Central memory CD8-positive, alpha-beta T cell (primary cell): ENCODE measurements around the gene QRFPR.

Experiments
- ATAC-seq: fragments of 150-1000 bp; cut with Tn5 transposase; replicated peaks from 2 replicates; pipeline ENCODE4 v1.10.0; 2022; ENCODE audit warnings: mild to moderate bottlenecking, moderate FRiP score, moderate number of reproducible peaks; ENCODE audit not compliant: poor library complexity, severe bottlenecking; ENCODE audit errors: extremely low read depth
- DNase-seq, 2 donors: peaks; one replicate each; pipeline ENCODE4 v3.0.0; 2021; ENCODE audit warnings: low spot score in 2 of 2
- H3K27ac Mint-ChIP-seq: one replicate; pipeline ENCODE4 v1.8.0; 2022; ENCODE audit warnings: low read depth, mild to moderate bottlenecking, moderate library complexity, mixed read lengths
- H3K27me3 Mint-ChIP-seq: one replicate; pipeline ENCODE4 v1.8.0; 2022; ENCODE audit warnings: mixed read lengths
- H3K36me3 Mint-ChIP-seq: one replicate; pipeline ENCODE4 v1.8.0; 2022; ENCODE audit warnings: mild to moderate bottlenecking, moderate library complexity, mixed read lengths; ENCODE audit not compliant: insufficient read depth
- H3K4me1 Mint-ChIP-seq: one replicate; pipeline ENCODE4 v1.8.0; 2022; ENCODE audit warnings: mixed read lengths
- H3K4me3 Mint-ChIP-seq: one replicate; pipeline ENCODE4 v1.8.0; 2022; ENCODE audit warnings: mild to moderate bottlenecking, moderate library complexity, mixed read lengths
- H3K9me3 Mint-ChIP-seq: one replicate; pipeline ENCODE4 v1.8.0; 2022; ENCODE audit warnings: mixed read lengths

QRFPR gene

GRCh38 chr4:121376097-121376496, 4.7 kb downstream of the QRFPR start:
- Mint-ChIP-seq H3K27ac (no peak overlapping the region), H3K4me3 (no peak overlapping the region), H3K36me3 (peaks cover 4% of the 10 kb centered on the region), H3K9me3 (no peaks in the 10 kb centered on the region), H3K4me1 (peaks cover 8% of the 10 kb centered on the region), H3K27me3 (peaks cover 65% of the 10 kb centered on the region)
- DNase-seq (no peak), ATAC-seq (no peak)

- no peak for DNase-seq
- H3K9me3 Mint-ChIP-seq = no peaks in the 10 kb centered on the region
- no peak for ATAC-seq
- no peak overlapping the region for H3K27ac Mint-ChIP-seq
- peaks cover 4% of the 10 kb centered on the region for H3K36me3 Mint-ChIP-seq
- H3K27me3 Mint-ChIP-seq = peaks cover 60% of the 10 kb centered on the region
- no peak overlapping the region for H3K4me3 Mint-ChIP-seq
- H3K4me1 Mint-ChIP-seq = peaks cover 6% of the 10 kb centered on the region
Measured at GRCh38 chr4:121375262-121375661, 5.6 kb downstream of the QRFPR start.

- Mint-ChIP-seq H3K9me3 (no peaks in the 10 kb centered on the region), H3K36me3 (peaks cover 2% of the 10 kb centered on the region), H3K4me3 (no peak overlapping the region), H3K27ac (no peak overlapping the region), H3K27me3 (peaks cover 45% of the 10 kb centered on the region), H3K4me1 (no peaks in the 10 kb centered on the region)
- ATAC-seq = no peak
- no peak for DNase-seq
Measured at GRCh38 chr4:121373841-121374240, 7.0 kb downstream of the QRFPR start.

- DNase-seq = no peak
- H3K4me1 Mint-ChIP-seq = no peaks in the 10 kb centered on the region
- no peaks in the 10 kb centered on the region for H3K9me3 Mint-ChIP-seq
- no peak overlapping the region for H3K4me3 Mint-ChIP-seq
- H3K27ac Mint-ChIP-seq = no peak overlapping the region
- ATAC-seq = no peak
- H3K36me3 Mint-ChIP-seq = peaks cover 2% of the 10 kb centered on the region
- peaks cover 21% of the 10 kb centered on the region for H3K27me3 Mint-ChIP-seq
Measured at GRCh38 chr4:121370729-121371325, 10.0 kb downstream of the QRFPR start.

GRCh38 chr4:121360495-121360894, 20.3 kb downstream of the QRFPR start:
- peaks cover 36% of the 10 kb centered on the region for H3K27me3 Mint-ChIP-seq
- H3K9me3 Mint-ChIP-seq = peaks cover under 1% of the 10 kb centered on the region
- H3K27ac Mint-ChIP-seq = no peak overlapping the region
- H3K4me3 Mint-ChIP-seq = no peak overlapping the region
- no peak for DNase-seq
- no peak for ATAC-seq
- no peaks in the 10 kb centered on the region for H3K36me3 Mint-ChIP-seq
- H3K4me1 Mint-ChIP-seq = no peaks in the 10 kb centered on the region

GRCh38 chr4:121358473-121358872, 22.3 kb downstream of the QRFPR start:
- Mint-ChIP-seq H3K4me1 (no peaks in the 10 kb centered on the region), H3K36me3 (no peaks in the 10 kb centered on the region), H3K27me3 (peaks cover 56% of the 10 kb centered on the region), H3K27ac (no peak overlapping the region), H3K9me3 (peaks cover 8% of the 10 kb centered on the region), H3K4me3 (no peak overlapping the region)
- ATAC-seq = no peak
- DNase-seq = no peak

GRCh38 chr4:121353213-121353612, 27.6 kb downstream of the QRFPR start:
- Mint-ChIP-seq H3K4me3 (no peak overlapping the region), H3K4me1 (no peaks in the 10 kb centered on the region), H3K9me3 (peaks cover 13% of the 10 kb centered on the region), H3K36me3 (no peaks in the 10 kb centered on the region), H3K27me3 (peaks cover 76% of the 10 kb centered on the region), H3K27ac (no peak overlapping the region)
- no peak for ATAC-seq
- no peak for DNase-seq

GRCh38 chr4:121344098-121344497, 36.7 kb downstream of the QRFPR start:
- no peaks in the 10 kb centered on the region for H3K36me3 Mint-ChIP-seq
- H3K4me1 Mint-ChIP-seq = no peaks in the 10 kb centered on the region
- no peak overlapping the region for H3K4me3 Mint-ChIP-seq
- H3K9me3 Mint-ChIP-seq = no peaks in the 10 kb centered on the region
- H3K27ac Mint-ChIP-seq = no peak overlapping the region
- ATAC-seq = no peak
- no peak for DNase-seq
- peaks cover 25% of the 10 kb centered on the region for H3K27me3 Mint-ChIP-seq

GRCh38 chr4:121340247-121340646, 40.6 kb downstream of the QRFPR start:
- peaks cover 8% of the 10 kb centered on the region for H3K27me3 Mint-ChIP-seq
- no peak overlapping the region for H3K27ac Mint-ChIP-seq
- DNase-seq (no peak), ATAC-seq (no peak)
- no peak overlapping the region for H3K4me3 Mint-ChIP-seq
- H3K4me1 Mint-ChIP-seq = no peaks in the 10 kb centered on the region
- no peaks in the 10 kb centered on the region for H3K9me3 Mint-ChIP-seq
- H3K36me3 Mint-ChIP-seq = no peaks in the 10 kb centered on the region

GRCh38 chr4:121339824-121340223, 41.0 kb downstream of the QRFPR start:
- DNase-seq (no peak), ATAC-seq (no peak)
- Mint-ChIP-seq H3K27ac (no peak overlapping the region), H3K4me3 (no peak overlapping the region), H3K4me1 (no peaks in the 10 kb centered on the region), H3K9me3 (no peaks in the 10 kb centered on the region), H3K36me3 (no peaks in the 10 kb centered on the region), H3K27me3 (peaks cover 4% of the 10 kb centered on the region)

GRCh38 chr4:121339307-121339706, 41.5 kb downstream of the QRFPR start:
- DNase-seq = no peak
- ATAC-seq = no peak
- Mint-ChIP-seq H3K9me3 (no peaks in the 10 kb centered on the region), H3K36me3 (no peaks in the 10 kb centered on the region), H3K27ac (no peak overlapping the region), H3K4me1 (no peaks in the 10 kb centered on the region), H3K27me3 (no peaks in the 10 kb centered on the region), H3K4me3 (no peak overlapping the region)

- H3K27ac Mint-ChIP-seq = no peak overlapping the region
- no peaks in the 10 kb centered on the region for H3K27me3 Mint-ChIP-seq
- no peaks in the 10 kb centered on the region for H3K4me1 Mint-ChIP-seq
- ATAC-seq (no peak), DNase-seq (no peak)
- H3K9me3 Mint-ChIP-seq = no peaks in the 10 kb centered on the region
- H3K4me3 Mint-ChIP-seq = no peak overlapping the region
- no peaks in the 10 kb centered on the region for H3K36me3 Mint-ChIP-seq
Measured at GRCh38 chr4:121338518-121338917, 42.3 kb downstream of the QRFPR start.

GRCh38 chr4:121336706-121337105, 44.1 kb downstream of the QRFPR start:
- no peak overlapping the region for H3K4me3 Mint-ChIP-seq
- no peaks in the 10 kb centered on the region for H3K36me3 Mint-ChIP-seq
- DNase-seq (no peak), ATAC-seq (no peak)
- H3K4me1 Mint-ChIP-seq = no peaks in the 10 kb centered on the region
- H3K27me3 Mint-ChIP-seq = peaks cover 15% of the 10 kb centered on the region
- no peaks in the 10 kb centered on the region for H3K9me3 Mint-ChIP-seq
- no peak overlapping the region for H3K27ac Mint-ChIP-seq
